Daoy (cell line): ENCODE results near the gene SIGLEC6. TPM values are rescaled to one million over a fixed set of nuclear protein-coding genes. Genes with fewer than 3 reads are reported as not detected.

Experiments
- DNase-seq: peaks from one replicate; pipeline ENCODE4 v3.0.0-alpha.2; 2015; ENCODE audit warnings: low read depth
- total RNA-seq: library from RNA; depleted of rRNA; stranded (reverse); fragments of >200 nt; shearing (Covaris generic); gene quantifications from 2 replicates; pipeline ENCODE4 v1.2.3, GENCODE V29; 2014

The SIGLEC6 gene
- total RNA-seq, 1 experiment from 2014 or later = not detected

GRCh38 chr19:51548891-51549305 is 17.4 kb upstream of the SIGLEC6 start:
- no peak for DNase-seq

- DNase-seq = no peak
These were observed 16.8 kb upstream of the SIGLEC6 start for GRCh38 chr19:51548213-51548651.

DNA sequence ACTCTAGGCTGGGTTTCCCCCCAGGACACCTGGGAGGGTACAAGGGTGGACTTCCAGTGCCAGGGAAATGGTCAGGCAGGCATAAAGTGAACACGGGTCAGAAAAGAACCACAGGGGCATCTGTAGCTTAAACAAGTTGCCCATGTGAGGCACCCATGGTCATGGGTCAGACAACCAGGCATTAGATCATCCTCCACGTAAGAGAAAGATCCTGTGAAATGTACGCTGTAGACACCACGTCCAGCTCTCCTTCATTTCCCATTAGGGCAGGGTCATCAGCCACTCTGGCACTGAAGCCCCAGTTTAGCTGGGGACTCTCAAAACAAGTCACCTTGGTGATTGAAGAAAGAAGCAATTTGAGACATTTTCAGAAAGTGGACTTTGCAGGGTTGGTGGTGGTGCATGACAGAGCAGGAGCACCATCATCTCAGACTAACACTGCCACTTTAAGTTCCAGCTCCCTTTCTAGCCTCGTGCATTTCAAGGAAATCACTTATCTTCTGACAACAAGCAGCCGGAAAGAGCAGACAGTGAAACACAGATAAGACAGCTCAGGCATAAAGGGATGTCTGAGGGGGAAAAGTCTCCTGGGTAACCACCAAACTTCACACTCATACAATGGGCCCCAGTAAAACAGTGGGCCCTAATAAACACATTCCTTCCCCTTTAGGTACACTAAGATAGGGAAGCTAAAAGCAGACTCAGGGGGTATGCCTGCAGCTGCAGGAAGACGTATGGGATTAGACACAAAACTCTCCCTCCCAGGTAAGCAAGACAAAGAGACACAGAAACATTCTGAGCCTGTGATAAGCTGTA is 16.1 kb upstream of the SIGLEC6 start:
- DNase-seq = peak; percentile 70

DNA sequence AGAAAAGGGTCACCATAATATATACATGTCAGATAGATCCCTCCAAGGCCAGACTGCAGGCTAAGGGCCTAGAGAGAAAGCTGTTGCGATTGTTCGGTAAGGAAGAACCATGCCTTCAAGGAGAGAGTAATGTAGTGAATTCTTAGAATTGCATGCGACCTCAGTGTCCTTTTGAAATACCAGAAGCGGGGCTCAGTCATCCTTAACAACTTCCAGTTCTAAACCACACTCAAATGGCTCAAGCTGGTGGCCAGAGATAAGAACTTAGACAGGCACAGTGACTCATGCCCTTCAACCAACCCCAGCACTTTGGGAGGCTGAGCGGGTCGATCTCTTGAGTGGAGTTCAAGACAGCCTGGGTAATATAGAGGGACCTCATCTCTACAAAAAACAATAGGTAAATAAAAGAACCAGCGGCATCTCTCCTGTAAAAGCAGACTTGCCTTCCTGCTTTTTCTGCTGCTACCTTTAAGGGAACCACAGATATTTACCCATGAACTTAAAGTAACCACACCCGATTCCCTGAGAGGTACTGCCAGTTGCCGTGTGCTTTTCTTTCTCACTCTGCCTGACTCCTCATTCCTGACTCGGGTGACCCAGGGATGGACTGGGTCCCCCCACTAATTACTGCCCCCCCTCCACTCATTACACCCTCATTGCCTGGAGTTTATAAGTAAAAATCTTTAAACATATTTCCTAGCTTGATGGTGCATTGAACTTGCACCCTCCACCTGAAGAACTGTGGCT is 15.4 kb upstream of the SIGLEC6 start:
- DNase-seq = peak; percentile 94

GRCh38 chr19:51546107-51546649 is 14.7 kb upstream of the SIGLEC6 start:
- no peak for DNase-seq

GRCh38 chr19:51544038-51544437 is 12.6 kb upstream of the SIGLEC6 start:
- no peak for DNase-seq

DNA sequence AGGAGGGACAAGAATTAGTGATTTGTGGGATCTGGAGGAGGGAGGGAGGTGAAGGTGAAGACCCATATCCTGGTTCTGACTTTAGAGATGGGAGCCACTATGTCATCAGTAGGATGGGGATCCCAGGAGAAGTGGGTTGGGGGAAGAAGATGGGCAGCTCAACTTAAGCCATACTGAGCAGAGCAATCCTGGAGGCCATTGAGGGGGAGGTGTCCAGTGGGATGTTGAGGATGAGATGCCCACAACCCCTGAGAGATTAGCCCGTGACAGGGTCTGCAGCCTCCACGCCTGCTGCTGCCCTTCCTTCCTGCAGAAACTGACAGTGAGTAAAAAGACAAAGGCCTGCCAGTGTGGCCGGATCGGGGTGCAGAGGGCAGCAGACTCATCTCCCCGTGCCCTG is 11.2 kb upstream of the SIGLEC6 start:
- no peak for DNase-seq

GRCh38 chr19:51541458-51542357 is 10.2 kb upstream of the SIGLEC6 start:
- DNase-seq = peak; percentile 15

DNA sequence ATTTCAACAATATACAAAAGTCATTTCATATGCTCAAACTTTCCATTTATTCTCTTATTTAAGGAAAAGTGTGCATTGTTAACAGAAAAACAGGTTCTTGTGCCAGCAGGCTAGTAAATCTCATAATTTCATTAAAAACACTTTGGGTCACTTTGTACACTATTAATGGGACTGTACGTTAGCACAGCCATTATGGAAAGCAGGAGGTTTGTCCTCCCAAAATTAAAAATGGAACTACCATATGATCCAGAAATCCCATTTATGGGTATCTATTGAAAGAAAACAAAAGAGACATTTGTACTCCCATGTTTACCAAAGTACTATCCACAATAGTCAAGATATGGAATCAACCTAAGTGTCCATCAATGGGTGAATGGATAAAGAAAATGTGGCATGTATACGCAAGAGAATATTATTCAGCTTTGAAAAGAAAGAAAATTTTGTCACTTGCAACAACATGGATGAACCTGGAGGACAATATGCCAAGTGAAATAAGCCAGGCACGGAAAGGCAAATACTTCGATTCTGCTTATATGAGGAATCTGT is 8.4 kb upstream of the SIGLEC6 start:
- no peak for DNase-seq

DNA sequence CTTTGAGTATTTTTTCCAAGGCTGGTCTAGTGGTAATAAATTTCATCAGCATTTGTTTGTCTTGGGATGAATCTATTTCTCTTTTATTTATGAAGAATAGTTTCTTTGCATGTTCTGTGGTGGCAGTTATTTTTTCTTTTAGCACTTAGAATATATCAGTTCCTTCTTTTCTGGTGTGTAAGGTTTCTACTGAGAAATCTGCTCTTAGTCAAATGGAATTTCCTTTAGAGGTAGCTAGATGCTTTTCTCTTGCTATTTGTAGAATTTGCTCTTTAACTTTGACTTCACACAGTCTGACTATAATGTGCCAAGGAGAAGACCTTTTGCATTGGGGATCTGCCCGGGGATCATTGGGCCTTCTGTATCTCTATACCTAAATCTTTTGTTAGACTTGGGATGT is 4.1 kb upstream of the SIGLEC6 start:
- DNase-seq = no peak

DNA sequence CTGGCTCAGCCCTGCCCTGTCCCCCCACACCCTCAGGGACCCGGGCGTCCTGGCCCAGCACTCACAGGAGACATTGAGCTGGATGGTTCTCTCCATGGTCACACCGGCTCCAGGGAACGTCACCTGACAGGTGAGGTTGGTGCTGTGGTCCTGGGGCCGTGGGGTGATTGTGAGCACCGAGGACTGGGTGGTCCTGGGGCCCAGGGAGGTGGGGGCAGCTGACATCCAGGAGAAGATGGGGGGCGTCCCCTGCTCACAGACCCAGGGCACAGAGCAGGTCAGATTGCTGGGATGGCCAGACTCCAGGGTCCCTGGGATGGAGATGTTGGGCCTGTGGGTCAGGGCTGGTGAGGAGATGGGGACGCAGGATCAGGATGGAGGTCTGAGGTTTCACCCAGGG is 854 bp downstream of the SIGLEC6 start:
- no peak for DNase-seq

GRCh38 chr19:51529301-51529700 is 2.2 kb downstream of the SIGLEC6 start:
- no peak for DNase-seq

DNA sequence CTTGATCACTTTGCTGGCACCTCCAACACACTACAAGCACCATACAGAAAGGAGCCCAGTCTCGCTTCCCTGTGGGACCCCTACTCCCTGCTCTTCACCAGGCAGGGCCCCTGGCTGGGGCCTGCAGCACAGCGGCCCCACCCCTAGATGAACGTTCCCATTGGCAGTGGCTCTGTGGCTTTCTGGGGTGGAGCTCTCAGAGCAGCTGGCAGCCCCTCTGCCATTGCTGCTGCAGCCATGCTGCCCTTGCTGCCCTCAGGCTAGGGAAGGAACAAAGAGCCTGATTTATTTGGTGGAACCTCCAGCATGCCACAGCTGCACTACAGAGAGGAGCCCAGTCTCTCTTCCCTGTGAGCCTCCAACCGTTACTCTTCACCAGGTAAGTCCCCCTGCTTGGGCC is 5.8 kb downstream of the SIGLEC6 start:
- no peak for DNase-seq

GRCh38 chr19:51524666-51525264 is 6.7 kb downstream of the SIGLEC6 start:
- DNase-seq = no peak

DNA sequence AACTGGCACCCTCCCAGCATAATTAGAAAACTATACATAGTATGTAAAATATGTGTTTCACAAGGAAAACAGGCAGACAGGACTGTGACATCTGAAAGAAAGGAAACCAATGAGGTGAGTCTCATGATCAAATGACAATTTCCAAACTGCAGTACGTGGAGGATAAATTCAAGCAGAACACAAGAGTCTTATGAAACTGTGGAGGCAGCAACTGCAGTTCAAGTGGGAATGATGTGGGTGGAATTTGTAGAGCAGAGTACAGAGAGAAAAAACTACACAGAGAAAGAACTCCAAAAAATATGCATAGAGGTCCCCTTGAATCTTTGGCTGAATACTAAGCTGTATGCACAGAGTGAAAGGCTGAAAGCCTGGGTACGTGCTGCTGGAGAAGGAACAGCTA is 9.7 kb downstream of the SIGLEC6 start:
- DNase-seq = no peak

GRCh38 chr19:51521357-51521756 is 10.1 kb downstream of the SIGLEC6 start:
- DNase-seq = no peak

GRCh38 chr19:51520728-51521127 is 10.7 kb downstream of the SIGLEC6 start:
- no peak for DNase-seq

- peak; percentile 29 for DNase-seq
These were observed 16.5 kb downstream of the SIGLEC6 start for GRCh38 chr19:51514866-51515481.

GRCh38 chr19:51513968-51514367 is 17.5 kb downstream of the SIGLEC6 start:
- DNase-seq = no peak

DNA sequence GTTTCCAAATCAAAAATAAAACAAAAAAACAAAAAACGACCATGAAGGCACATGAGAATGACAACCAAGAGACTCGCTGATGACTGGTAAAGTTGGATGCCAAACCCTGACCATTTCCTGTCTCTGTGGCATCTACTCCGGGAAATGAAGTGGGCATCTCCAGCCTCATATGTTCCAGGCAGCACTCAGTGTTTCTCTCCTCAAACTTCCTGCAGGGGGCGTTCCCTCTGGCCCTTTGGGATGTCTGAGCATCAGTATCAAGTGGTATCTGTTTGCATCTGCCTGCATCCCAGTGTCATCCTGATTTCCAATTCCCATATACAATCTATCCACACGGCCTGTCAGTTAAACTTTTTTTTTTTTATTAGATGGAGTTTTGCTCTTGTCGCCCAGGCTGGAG is 20.1 kb downstream of the SIGLEC6 start:
- peak; percentile 51 for DNase-seq
